Astrocyte of the spinal cord (primary cell): ENCODE results near the gene PSRC1.

Experiments
- DNase-seq: peaks from one replicate; pipeline ENCODE4 v3.0.0; 2011; ENCODE audit warnings: low read depth, low spot score
- H3K4me3 ChIP-seq: 2 replicates; pipeline ENCODE4 v1.5.1; 2011; ENCODE audit warnings: low read depth, mild to moderate bottlenecking, low read length, moderate library complexity
- CTCF ChIP-seq: IDR thresholded peaks from 2 replicates; pipeline ENCODE4 v1.5.1; 2012; ENCODE audit warnings: low read depth, mild to moderate bottlenecking, low read length, inconsistent platforms
- in situ Hi-C: cut with HindIII; loops from 2 replicates; pipeline ENCODE4 v1.10.0; 2017; ENCODE audit warnings: low sequenced_read_pairs

The PSRC1 gene

GRCh38 chr1:109241344-109241743, 41.6 kb downstream of the PSRC1 start:
- DNase-seq, result no peak
- no peak overlapping the region for H3K4me3 ChIP-seq
- in situ Hi-C loops, result no loop called here
- TF ChIP-seq CTCF, result no peak

GRCh38 chr1:109240158-109241152, 42.5 kb downstream of the PSRC1 start:
- in situ Hi-C loops, result no loop called here
- DNase-seq, result peak; percentile 78
- H3K4me3 ChIP-seq, result no peak overlapping the region
- TF ChIP-seq CTCF, result no peak

GRCh38 chr1:109239409-109240068, 43.4 kb downstream of the PSRC1 start:
- peak; percentile 37 for DNase-seq
- in situ Hi-C loops, result no loop called here
- H3K4me3 ChIP-seq, result no peak overlapping the region
- TF ChIP-seq CTCF, result peak; percentile 80

GRCh38 chr1:109239047-109239408, 43.9 kb downstream of the PSRC1 start:
- no peak for DNase-seq
- no peak for TF ChIP-seq CTCF
- no peak overlapping the region for H3K4me3 ChIP-seq
- in situ Hi-C loops, result no loop called here

- no peak for DNase-seq
- no peak for TF ChIP-seq CTCF
- in situ Hi-C loops, result no loop called here
- no peak overlapping the region for H3K4me3 ChIP-seq
These were observed 44.6 kb downstream of the PSRC1 start for GRCh38 chr1:109238382-109238781.

- in situ Hi-C loops, result no loop called here
- no peak overlapping the region for H3K4me3 ChIP-seq
- no peak for DNase-seq
- no peak for TF ChIP-seq CTCF
These were observed 45.4 kb downstream of the PSRC1 start for GRCh38 chr1:109237512-109237911.
